Keratinocyte (primary cell): ENCODE data around the gene ARHGEF3. TPM values are rescaled to one million over a fixed set of nuclear protein-coding genes. Genes with fewer than 3 reads are reported as not detected.

Source experiments
- DNase-seq: peaks from one replicate; pipeline ENCODE4 v3.0.0-alpha.2; 2011; ENCODE audit warnings: low read depth, missing footprints, low spot score
- FAIRE-seq: peaks from 2 replicates; lab custom pipeline; 2011; peaks lifted over from hg19 to GRCh38; lab: Jason Lieb, UNC
- H2AFZ ChIP-seq: 2 replicates; pipeline ENCODE4 v1.6.0; 2012; ENCODE audit warnings: low read length, control low read depth, inconsistent platforms; ENCODE audit not compliant: control insufficient read depth
- H3K27ac ChIP-seq: 2 replicates; pipeline ENCODE4 v1.5.1; 2011; ENCODE audit warnings: low read length; ENCODE audit not compliant: control insufficient read depth, insufficient read depth
- H3K27me3 ChIP-seq: 3 replicates; pipeline ENCODE4 v1.6.0; 2011; ENCODE audit warnings: low read length; ENCODE audit not compliant: control insufficient read depth, insufficient read depth; ENCODE audit errors: extremely low read depth
- H3K36me3 ChIP-seq, 2 experiments: 2 replicates in 1 of 2; 3 replicates in 1 of 2; pipeline ENCODE4 v1.5.1; 2011; ENCODE audit warnings: low read length in 2 of 2, mild to moderate bottlenecking in 1 of 2; ENCODE audit not compliant: control insufficient read depth in 2 of 2, insufficient read depth in 2 of 2; ENCODE audit errors: extremely low read depth in 1 of 2
- H3K4me1 ChIP-seq: 3 replicates; pipeline ENCODE4 v1.5.1; 2011; ENCODE audit warnings: low read length; ENCODE audit not compliant: control insufficient read depth, insufficient read depth; ENCODE audit errors: extremely low read depth
- H3K4me2 ChIP-seq: 3 replicates; pipeline ENCODE4 v1.6.0; 2011; ENCODE audit warnings: low read depth, low read length; ENCODE audit not compliant: control insufficient read depth, insufficient read depth; ENCODE audit errors: extremely low read depth
- H3K4me3 ChIP-seq, 3 experiments: fragments of 200-600 bp in 1 of 3; sonication (generic) in 1 of 3; 2 replicates in 2 of 3; 3 replicates in 1 of 3; pipeline ENCODE4 v1.5.1; 2011 to 2016; ENCODE audit warnings: low read length in 3 of 3, mild to moderate bottlenecking in 3 of 3, control low read depth in 2 of 3, inconsistent platforms in 1 of 3, low read depth in 1 of 3, mixed read lengths in 1 of 3, mixed run types in 1 of 3, moderate library complexity in 1 of 3; ENCODE audit not compliant: control insufficient read depth in 2 of 3, insufficient read depth in 2 of 3; ENCODE audit errors: extremely low read depth in 1 of 3
- H3K79me2 ChIP-seq: 2 replicates; pipeline ENCODE4 v1.6.0; 2012; ENCODE audit warnings: low read length; ENCODE audit not compliant: control insufficient read depth, insufficient read depth
- H3K9ac ChIP-seq: 3 replicates; pipeline ENCODE4 v1.6.0; 2011; ENCODE audit warnings: low read length; ENCODE audit not compliant: control insufficient read depth, insufficient read depth; ENCODE audit errors: extremely low read depth
- H3K9me1 ChIP-seq: 3 replicates; pipeline ENCODE4 v1.6.0; 2011; ENCODE audit warnings: low read length; ENCODE audit not compliant: control insufficient read depth, insufficient read depth; ENCODE audit errors: extremely low read depth
- H3K9me3 ChIP-seq: 2 replicates; pipeline ENCODE4 v1.5.1; 2012; ENCODE audit warnings: low read depth, low read length; ENCODE audit not compliant: control insufficient read depth
- H4K20me1 ChIP-seq: 3 replicates; pipeline ENCODE4 v1.6.0; 2011; ENCODE audit warnings: low read length; ENCODE audit not compliant: control insufficient read depth, insufficient read depth; ENCODE audit errors: extremely low read depth
- CTCF ChIP-seq, 3 experiments: IDR thresholded peaks in 1 of 3; conservative IDR thresholded peaks in 1 of 3; optimal IDR thresholded peaks in 1 of 3; 2 replicates in 2 of 3; 3 replicates in 1 of 3; pipeline versions ENCODE3 to v1.5.1; 2011; ENCODE audit warnings: low read length in 3 of 3, mild to moderate bottlenecking in 3 of 3, moderate library complexity in 2 of 3, control low read depth in 1 of 3, inconsistent platforms in 1 of 3; ENCODE audit not compliant: insufficient read depth in 2 of 3; ENCODE audit errors: extremely low read depth in 1 of 3
- EZH2 ChIP-seq: IDR thresholded peaks from one replicate; pipeline ENCODE4 v1.6.1; 2012; ENCODE audit warnings: inconsistent platforms, mild to moderate bottlenecking, low read length, moderate library complexity
- dilution Hi-C: fragments of 300-500 bp; cut with MboI; formaldehyde crosslinking; loops from one replicate; pipeline ENCODE4 v1.7.0; 2020; ENCODE audit warnings: low sequenced_read_pairs; ENCODE audit not compliant: extremely low pct_ligation_motif_present
- polyA plus RNA-seq, 5 experiments: library from polyadenylated mRNA; depleted of rRNA in 3 of 5; stranded (reverse) in 3 of 5; stranded (forward) in 1 of 5; unstranded in 1 of 5; fragments of >200 nt; gene quantifications; 1 replicate in 1 of 5; 2 replicates in 3 of 5; 3 replicates in 1 of 5; pipeline versions ENCODE4 v1.2.1 to v1.2.3, GENCODE V29; 2011 to 2012; ENCODE audit warnings: missing spikeins in 2 of 5, low read depth in 1 of 5, low replicate concordance in 1 of 5

The ARHGEF3 gene
- polyA plus RNA-seq, 1 donor (not counting 4 experiments of a cell fraction or from before 2014, with no cell fraction given) = 26.2 TPM

- Histone ChIP-seq H3K27ac (no peak overlapping the region), H3K36me3 (peaks cover 1 to 4% of the 10 kb centered on the region in 2 experiments), H4K20me1 (peaks cover 2% of the 10 kb centered on the region), H3K4me3 (no peak overlapping the region), H3K4me2 (no peak overlapping the region), H3K4me1 (peaks cover 31% of the 10 kb centered on the region), H2AFZ (no peak overlapping the region), H3K9ac (no peak overlapping the region), H3K9me1 (no peaks in the 10 kb centered on the region), H3K9me3 (no peaks in the 10 kb centered on the region), H3K27me3 (no peaks in the 10 kb centered on the region), H3K79me2 (peaks cover 80% of the 10 kb centered on the region)
- TF ChIP-seq EZH2 = no peak
- no peak for TF ChIP-seq CTCF (optimal IDR thresholded peaks at IDR 0.05 in 1 of 3, IDR thresholded peaks at IDR 0.05 in 1 of 3, conservative IDR thresholded peaks at IDR 0.05 in 1 of 3; ENCODE audit: extremely low read depth in 1 of 3, insufficient read depth in 2 of 3, low read length in 3 of 3)
- FAIRE-seq (no peak), DNase-seq (no peak)
- dilution Hi-C loops = no loop called here
Measured at GRCh38 chr3:56796996-56797395, 4.8 kb downstream of the ARHGEF3 start.

DNA sequence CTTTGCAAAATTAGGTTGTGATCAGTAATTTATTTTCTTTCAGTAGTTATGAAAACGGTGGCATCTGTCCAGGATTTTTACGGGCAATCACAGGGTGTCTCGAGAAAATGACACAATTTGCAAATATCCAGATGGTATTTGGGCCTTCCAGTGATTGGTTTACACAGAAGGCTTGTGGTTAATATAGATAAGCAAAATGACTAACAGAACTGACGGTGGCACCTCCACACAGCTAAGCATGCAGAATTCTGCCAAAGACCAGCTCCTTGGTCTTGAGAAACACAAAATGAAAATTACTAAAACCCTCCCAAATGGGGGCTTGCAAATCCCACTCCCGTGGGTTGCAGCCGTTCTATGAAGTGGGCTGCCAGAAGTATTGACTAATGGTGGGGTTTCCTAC lies 5.5 kb downstream of the ARHGEF3 start:
- DNase-seq = no peak
- Histone ChIP-seq H3K4me2 (no peak overlapping the region), H3K27me3 (no peaks in the 10 kb centered on the region), H3K9me3 (no peaks in the 10 kb centered on the region), H3K9ac (no peak overlapping the region), H3K27ac (no peak overlapping the region), H3K36me3 (peaks cover 1 to 4% of the 10 kb centered on the region in 2 experiments), H3K4me1 (peaks cover 31% of the 10 kb centered on the region), H3K79me2 (peaks cover 81% of the 10 kb centered on the region), H3K4me3 (no peak overlapping the region), H2AFZ (no peak overlapping the region), H3K9me1 (no peaks in the 10 kb centered on the region), H4K20me1 (peaks cover 2% of the 10 kb centered on the region)
- dilution Hi-C loops = no loop called here
- TF ChIP-seq EZH2 (no peak), CTCF (optimal IDR thresholded peaks at IDR 0.05 in 1 of 3, IDR thresholded peaks at IDR 0.05 in 1 of 3, conservative IDR thresholded peaks at IDR 0.05 in 1 of 3; ENCODE audit: extremely low read depth in 1 of 3, insufficient read depth in 2 of 3, low read length in 3 of 3) (no peak)
- no peak for FAIRE-seq
